GM12865 (cell line): ENCODE data around the gene GYPC.

Experiments
- DNase-seq: peaks from one replicate; pipeline ENCODE4 v3.0.0; 2010; ENCODE audit warnings: low read depth
- H3K4me3 ChIP-seq: 2 replicates; pipeline ENCODE4 v1.5.1; 2011; ENCODE audit warnings: mild to moderate bottlenecking, low read depth, low read length, control low read depth
- CTCF ChIP-seq: IDR thresholded peaks from 2 replicates; pipeline ENCODE4 v1.5.1; 2011; ENCODE audit warnings: low read length, control low read depth, low read depth, inconsistent platforms; ENCODE audit not compliant: insufficient read depth; ENCODE audit errors: missing control alignments

The GYPC gene

GRCh38 chr2:126668254-126668653, 12.3 kb downstream of the GYPC start:
- DNase-seq = no peak
- no peak for TF ChIP-seq CTCF
- H3K4me3 ChIP-seq = no peak overlapping the region

- no peak overlapping the region for H3K4me3 ChIP-seq
- no peak for DNase-seq
- TF ChIP-seq CTCF = no peak
These were observed 13.8 kb downstream of the GYPC start for GRCh38 chr2:126669772-126670171.

GRCh38 chr2:126671488-126671887, 15.5 kb downstream of the GYPC start:
- TF ChIP-seq CTCF = no peak
- DNase-seq = no peak
- H3K4me3 ChIP-seq = no peak overlapping the region

GRCh38 chr2:126672980-126673605, 17.1 kb downstream of the GYPC start:
- H3K4me3 ChIP-seq = no peak overlapping the region
- TF ChIP-seq CTCF = no peak
- no peak for DNase-seq

- DNase-seq = no peak
- H3K4me3 ChIP-seq = no peak overlapping the region
- TF ChIP-seq CTCF = no peak
These were observed 18.3 kb downstream of the GYPC start for GRCh38 chr2:126674075-126674744.

- TF ChIP-seq CTCF = no peak
- H3K4me3 ChIP-seq = no peak overlapping the region
- DNase-seq = no peak
These were observed 19.7 kb downstream of the GYPC start for GRCh38 chr2:126675637-126676036.
